HG03457 (cell line): Measurements from ENCODE around the gene HRH4.

Experiments used
- ATAC-seq: cut with Tn5 transposase; IDR thresholded peaks from one replicate; pipeline ENCODE4 v1.9.1; 2021; ENCODE audit warnings: moderate number of reproducible peaks; ENCODE audit not compliant: unreplicated experiment

Gene HRH4

GRCh38 chr18:24504401-24504800 lies 44.0 kb downstream of the HRH4 start:
- no peak for ATAC-seq

- no peak for ATAC-seq
Observed at GRCh38 chr18:24506175-24506574, 45.7 kb downstream of the HRH4 start.

- ATAC-seq: no peak
Observed at GRCh38 chr18:24509435-24509834, 49.0 kb downstream of the HRH4 start.

- no peak for ATAC-seq
Observed at GRCh38 chr18:24514439-24514838, 54.0 kb downstream of the HRH4 start.

- no peak for ATAC-seq
Observed at GRCh38 chr18:24515721-24516120, 55.3 kb downstream of the HRH4 start.

- no peak for ATAC-seq
Observed at GRCh38 chr18:24516261-24516660, 55.8 kb downstream of the HRH4 start.

- no peak for ATAC-seq
Observed at GRCh38 chr18:24517554-24517953, 57.1 kb downstream of the HRH4 start.

GRCh38 chr18:24518596-24518995 lies 58.2 kb downstream of the HRH4 start:
- ATAC-seq: no peak
